GM12892 (cell line): ENCODE data around the gene CFAP46.

Experiments used
- POLR2A ChIP-seq: IDR thresholded peaks from 2 replicates; pipeline ENCODE4 v1.6.1; 2011; ENCODE audit warnings: low read depth, low read length, control low read depth
- POLR2AphosphoS5 ChIP-seq: IDR thresholded peaks from 2 replicates; pipeline ENCODE4 v1.6.1; 2011; ENCODE audit warnings: low read depth, low read length, control low read depth

DNA sequence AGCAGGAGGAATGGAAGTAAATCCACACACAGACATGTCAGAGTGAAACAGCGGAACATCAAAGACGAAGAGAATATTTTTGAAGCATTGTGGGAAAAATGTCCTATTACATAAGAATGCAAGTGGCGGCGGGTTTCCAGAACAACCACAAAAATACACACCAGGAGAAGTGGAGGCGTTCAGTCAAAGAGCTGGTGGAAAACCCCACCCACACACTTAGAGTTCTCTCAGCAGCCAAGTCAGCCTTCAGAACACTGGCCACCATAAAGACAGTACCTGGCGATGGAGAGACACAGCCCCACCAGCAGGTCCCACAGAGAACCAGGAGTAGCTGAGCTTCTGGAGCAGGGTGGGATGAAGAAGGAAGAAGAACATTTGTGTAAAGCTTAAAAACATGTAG is 180.1 kb downstream of the CFAP46 start:
- no peak for TF ChIP-seq POLR2A
- no peak for TF ChIP-seq POLR2AphosphoS5
